GM18858 (cell line): ENCODE results near the gene NR2E3.

ENCODE experiments used
- ATAC-seq: cut with Tn5 transposase; IDR thresholded peaks from one replicate; pipeline ENCODE4 v1.9.1; 2021; ENCODE audit not compliant: unreplicated experiment

The NR2E3 gene

DNA sequence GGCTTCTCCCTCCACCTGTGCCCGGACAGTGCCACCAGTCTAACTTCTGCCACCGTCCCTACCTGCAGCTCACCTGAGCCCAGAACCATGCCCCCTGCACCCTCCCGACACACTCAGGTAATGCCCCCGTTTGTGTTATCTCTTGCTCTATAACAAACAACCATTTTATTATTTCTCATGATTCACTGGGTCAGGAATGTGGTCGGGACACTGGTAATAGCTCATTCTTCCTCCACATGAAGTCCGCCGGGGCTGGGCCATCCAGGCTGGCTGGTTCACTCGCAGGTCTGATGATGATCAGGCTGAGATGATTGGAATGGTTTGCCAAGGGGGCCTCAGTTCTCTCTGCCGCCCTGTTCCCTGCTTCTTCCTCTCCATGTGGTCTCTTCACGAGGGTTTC lies 20.3 kb upstream of the NR2E3 start:
- no peak for ATAC-seq

DNA sequence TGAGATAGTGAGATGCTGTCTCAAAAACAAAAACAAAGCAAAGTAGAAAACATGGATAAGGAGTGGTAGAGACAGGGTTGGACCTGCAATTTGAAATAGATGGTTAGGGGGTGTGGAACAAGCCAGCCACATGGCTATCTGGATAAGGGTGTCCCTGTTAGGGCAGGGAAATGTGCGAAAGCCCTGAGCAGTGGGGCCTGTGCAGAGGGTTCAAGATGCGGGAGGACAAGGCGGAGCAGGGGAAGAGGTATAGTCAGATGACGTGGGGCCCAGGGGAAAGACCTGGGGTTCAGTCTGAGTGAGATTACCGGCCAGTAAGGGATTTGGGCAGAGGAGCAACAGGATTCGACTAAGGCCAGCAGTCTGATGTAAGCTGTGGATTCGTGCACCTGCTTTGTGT lies 18.4 kb upstream of the NR2E3 start:
- ATAC-seq: no peak

DNA sequence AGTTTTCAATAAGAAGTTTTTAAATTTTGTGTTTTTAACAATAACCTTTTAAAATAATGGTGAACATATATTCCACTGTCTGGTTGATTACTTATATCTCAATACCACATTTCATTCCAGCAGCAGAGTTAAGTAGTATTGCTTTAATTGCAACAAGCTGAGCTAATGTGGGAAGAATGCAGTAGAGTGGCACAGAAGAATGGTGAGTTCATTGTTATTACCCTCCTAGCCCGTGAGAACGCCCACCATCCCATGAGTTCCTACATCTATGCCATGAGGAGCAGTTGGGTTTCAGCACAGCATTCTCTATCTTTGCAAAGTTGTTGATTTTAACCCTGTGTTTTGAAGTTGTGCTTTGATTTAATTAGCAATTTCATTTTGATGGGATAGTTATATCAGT lies 17.8 kb upstream of the NR2E3 start:
- ATAC-seq: no peak

DNA sequence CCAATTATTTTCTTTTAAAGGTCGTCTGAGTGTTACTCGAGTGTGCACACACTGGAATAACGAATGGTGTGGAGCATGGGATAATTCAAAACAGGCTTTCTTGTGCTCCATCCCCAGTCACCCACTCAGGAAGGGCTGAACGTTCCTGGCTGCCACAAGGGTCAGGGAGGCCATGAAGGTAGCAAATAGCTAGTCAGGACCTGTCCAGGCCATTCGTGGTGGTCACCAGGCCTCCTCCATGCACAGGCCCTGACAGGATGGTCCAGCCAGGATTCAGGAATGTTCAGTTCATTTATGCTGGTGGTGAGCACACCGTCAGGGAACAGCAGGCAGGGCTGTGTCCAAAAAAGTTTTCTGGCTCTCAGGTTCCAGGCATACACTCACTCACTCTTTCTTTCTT lies 11.7 kb upstream of the NR2E3 start:
- no peak for ATAC-seq

DNA sequence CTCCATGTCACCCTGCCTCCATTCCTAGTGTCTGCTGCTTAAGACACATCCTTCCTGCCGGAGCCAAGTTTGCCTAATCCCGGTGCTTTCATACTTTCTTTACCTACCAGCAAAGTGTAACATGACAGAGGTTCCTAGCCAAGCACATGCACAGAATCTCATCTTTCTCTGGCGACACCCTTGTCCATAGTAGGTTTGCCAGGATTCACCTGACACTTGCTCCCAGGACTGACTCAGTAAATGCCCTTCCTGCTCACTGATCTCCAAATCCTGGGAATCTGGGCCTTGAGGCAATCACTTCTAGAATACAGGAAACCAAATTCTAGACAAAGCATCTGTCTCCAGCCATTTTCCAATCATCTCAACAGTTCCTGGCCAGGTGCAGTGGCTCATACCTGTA lies 10.2 kb upstream of the NR2E3 start:
- no peak for ATAC-seq

DNA sequence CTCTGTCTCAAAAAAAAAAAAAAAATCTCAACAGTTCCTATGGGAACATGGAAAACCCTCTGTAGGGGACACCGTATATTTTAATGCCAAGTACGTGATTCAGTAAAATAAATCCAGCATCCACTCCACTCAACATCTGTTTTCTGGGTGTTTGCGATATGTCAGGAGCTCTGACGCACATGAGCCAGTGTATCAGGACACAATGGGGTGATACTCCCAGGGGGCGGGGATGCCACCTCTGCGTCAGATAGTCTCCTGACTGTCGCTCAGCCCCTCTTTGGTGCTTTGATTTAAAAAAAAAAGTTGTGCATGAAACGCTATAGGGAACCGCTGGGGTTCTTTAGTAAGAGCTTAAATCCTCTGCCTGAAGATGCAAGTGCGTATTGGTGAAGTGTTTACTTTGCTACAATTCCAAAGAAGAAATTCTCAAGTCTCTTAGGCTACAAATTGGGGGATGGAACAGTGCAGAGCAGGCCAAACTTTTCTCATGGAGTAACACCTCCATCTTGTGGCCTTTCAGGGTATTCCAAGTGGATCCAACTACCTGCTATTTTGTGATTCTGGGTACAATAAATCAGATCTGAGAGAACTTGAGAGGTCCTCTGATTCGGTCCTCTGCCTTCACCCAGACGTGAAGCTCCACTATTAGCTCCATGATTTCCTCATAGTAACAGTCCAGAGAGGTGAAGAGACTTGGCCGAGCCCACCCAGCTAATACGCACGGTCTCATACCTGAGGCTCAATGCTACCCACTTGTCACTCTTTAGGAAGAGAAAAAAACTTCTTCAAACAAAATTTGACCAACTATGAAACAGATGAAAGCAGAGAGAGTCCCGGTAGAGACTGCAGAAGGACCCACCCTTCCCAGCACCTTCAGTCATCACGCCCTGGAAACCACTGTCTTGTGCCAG lies 9.3 kb upstream of the NR2E3 start:
- no peak for ATAC-seq

DNA sequence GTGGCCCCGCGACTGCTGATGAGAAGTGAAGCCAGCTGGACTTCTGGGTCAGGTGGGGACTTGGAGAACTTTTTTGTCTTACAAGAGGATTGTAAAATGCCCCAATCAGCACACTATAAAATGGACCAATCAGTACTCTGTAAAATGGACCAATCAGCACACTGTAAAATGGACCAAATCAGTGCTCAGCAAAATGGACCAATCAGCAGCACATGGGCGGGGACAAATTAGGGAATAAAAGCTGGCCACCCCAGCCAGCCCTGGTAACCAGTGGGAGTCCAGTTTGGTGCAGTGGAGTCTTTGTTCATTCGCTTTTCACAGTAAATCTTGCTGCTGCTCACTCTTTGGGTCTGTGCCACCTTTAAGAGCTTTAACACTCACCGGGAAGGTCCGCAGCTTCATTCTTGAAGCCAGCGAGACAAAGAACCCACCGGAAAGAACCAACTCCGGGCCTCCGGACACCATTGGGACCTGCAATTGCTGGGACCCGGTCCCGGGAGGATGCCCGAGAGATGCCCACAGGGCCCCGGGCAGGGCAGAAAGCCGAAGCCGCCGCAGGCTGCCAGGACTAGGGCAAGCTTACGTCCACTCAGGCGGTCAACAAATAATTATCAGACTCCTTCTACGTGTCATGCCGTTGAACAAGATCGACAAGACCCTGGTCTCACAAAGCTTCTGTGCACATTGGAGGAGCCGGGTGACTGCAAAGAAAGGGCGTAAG lies 8.3 kb upstream of the NR2E3 start:
- ATAC-seq: no peak

DNA sequence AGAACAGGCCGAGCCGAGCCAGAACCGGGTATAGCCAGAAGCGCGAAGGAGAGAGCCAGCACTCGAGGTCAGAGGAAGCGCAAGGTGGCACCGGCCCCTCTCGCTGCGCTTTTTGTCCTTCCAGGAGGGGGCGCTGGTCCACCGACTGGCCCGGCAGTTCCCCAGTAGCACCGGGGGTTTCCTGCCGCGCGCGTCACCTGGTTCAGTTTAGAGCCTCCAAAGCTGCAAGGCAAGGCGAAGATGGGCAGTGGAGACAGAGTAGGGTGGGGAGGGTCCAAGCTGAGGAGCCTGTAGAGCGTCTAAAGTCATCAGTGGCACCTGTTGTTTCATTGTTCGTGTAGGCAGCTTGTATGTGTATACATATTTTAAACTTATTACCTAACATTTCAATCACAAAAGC lies 7.6 kb upstream of the NR2E3 start:
- ATAC-seq: no peak

DNA sequence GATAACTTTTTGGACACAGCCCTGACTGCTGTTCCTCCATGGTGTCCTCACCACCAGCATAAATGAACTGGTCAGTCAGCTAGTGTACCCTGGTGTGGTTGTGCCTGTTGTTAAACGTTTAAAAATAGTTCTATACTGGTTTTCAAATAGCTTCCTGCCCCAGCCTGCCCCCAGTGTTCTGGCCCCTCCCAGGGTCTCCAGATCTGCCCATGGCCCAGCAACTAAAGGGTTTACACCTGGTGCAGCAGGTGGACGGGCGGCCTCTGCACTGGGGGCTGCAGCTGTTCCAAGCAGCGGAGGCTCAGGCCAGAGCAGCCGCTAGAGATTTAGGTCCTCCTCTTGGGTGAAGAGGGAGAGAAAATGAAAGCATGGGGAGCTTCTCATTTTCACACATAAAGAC lies 6.1 kb upstream of the NR2E3 start:
- no peak for ATAC-seq

DNA sequence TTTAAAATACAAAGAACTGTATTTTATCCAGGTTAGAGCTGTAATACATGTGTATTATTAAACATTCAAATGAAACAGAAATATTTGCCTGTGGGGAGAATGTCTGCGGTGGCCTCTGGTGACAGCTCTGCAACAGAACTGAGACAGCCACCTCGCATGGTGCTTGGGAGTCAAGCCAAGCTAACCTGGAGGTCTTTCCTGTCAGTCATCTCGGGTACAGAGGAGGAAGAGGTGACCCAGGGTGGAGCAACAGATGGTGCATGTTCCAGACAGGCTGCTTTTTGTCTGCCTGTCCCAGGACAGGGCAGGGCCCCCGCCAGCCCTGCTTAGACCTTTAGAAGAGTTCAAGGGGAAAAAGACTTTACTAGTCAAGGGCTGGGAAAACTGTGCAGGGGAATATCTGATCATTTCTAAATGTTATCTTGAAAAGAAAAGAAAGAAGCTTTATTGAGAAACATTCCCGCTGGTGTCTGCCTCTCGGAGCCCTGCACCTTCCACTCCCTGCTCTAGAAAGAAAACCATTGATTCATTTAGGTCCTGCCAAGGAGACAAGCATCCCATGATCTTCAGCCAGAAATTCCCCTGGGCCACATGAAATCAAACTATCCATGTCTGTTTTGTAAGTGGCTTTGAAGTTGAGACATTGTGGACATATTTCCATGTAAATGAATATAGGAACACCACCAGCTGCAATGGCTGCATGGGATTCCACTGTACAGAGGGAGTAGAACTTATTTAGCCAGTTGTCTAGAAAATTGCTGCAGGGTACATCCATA lies 5.5 kb upstream of the NR2E3 start:
- no peak for ATAC-seq

DNA sequence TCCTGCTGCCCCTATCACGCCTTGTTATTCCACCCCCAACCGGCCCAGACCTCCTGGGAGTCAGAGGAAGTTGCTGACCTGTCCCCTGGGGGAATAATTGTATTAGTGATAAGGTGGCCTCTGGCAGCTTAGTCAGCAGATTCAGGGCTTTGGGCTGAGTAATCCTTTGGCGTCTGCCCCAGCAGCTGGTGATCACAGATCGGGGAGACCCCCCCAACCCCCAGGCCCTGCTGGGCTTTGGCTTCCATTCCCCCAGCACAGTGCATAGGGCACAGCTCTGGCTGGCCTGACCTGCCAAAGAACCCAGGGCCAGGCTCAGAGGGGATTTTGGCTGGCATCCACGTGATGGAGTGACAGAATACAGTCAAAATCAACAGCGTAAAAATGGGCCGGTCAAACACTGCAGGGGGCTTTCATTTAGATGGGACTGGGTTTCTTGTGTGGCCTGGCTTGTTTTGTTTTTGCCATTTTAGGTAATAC lies 3.9 kb upstream of the NR2E3 start:
- ATAC-seq: no peak

DNA sequence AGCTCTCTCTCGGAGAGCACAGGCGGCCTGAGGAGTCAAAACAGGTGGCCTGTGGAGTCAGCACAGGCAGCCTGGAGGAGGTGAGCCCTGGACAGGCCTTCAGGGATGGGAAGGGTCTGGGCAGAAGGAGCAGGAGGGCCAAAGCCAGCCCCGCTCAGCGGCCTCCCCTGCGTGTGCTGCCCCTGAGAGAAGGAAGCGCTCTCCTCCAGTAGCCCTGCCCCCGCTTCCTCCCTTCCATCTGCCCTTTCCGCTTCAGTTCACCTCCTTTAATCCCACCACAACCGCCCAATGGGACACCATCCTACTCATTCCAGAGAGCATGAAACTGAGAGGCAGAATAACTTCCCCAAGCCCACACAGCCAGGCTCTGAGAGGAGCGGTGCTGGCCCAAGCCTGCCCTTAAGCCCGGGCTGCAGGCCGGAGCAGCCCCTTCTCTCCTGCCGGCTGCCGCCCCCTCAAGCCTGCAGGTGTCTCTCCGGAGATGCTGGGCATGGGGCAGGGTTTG lies 3.2 kb upstream of the NR2E3 start:
- ATAC-seq: no peak

DNA sequence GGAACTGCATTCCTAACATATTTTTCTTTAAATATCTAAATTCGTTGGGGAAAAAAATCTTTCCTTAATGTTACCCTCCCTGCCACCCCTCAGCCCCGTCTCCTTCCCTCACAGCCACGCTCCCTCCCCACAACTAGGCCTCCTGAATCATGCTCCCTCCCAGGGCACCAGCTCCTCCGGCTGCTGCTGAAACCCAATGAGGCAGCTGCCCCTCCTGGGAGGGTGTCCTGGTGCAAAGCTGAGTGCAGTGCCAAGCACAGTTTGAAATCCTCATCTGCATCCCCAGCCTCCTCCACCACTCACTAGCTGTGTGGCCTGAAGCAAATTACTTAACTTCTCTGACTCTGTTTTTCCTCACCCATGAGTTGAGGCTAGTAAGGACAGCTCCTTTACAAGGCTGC lies 2.7 kb upstream of the NR2E3 start:
- no peak for ATAC-seq

DNA sequence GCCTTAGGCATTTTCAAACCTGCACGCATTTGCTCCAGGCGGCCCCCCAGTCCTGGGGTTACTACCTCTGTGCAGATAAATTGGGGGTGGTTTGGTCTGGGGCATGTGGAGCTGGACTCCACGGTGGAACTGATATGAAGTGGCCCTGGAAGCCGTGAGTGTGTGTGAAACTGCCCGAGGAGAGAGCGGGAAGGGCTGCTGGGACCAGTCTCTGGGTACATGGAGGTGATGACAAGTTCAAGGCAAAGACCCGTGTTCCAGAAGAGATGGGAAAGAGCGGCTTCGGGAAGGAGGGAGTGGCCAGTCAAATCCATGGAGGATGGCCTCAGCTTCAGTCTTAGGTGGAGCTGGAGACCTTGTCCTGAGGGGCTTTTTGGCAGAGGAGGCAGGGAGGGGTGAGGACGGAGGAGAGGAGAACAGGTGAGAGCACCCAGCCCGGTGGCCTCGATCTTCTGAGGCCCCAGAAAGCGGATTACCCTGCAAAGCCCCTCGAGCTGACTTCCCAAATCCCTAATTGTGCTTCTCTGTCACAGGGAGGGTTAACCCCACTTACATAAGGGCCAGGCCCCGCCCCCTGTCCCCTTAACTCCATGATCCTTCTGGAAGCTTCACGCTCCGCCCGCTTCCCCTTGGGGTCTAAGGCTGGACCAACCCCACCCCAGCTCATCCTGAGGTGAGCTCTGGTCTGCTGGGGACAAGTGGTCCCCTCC lies 1.9 kb upstream of the NR2E3 start:
- ATAC-seq: no peak

DNA sequence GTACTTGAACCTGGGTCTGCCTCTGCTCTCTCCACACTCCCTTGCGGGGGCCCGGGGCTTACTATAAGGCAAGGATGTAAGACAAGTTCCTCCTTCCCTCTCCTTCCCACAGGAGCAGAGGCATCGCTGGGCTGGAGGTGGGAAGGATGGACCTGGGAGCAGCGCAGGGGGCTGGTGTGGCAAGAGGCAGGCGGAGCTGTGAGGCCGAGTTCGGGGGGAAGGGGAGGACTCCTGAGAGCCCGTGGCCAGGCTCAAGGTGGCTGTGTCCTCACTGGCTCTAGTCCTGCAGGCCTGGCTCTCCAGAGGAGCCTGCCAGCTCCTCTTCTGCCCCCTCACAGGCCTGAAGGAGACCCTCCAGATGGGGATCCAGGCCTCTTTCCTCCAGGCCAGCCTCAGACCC lies 1.0 kb upstream of the NR2E3 start:
- ATAC-seq: no peak

DNA sequence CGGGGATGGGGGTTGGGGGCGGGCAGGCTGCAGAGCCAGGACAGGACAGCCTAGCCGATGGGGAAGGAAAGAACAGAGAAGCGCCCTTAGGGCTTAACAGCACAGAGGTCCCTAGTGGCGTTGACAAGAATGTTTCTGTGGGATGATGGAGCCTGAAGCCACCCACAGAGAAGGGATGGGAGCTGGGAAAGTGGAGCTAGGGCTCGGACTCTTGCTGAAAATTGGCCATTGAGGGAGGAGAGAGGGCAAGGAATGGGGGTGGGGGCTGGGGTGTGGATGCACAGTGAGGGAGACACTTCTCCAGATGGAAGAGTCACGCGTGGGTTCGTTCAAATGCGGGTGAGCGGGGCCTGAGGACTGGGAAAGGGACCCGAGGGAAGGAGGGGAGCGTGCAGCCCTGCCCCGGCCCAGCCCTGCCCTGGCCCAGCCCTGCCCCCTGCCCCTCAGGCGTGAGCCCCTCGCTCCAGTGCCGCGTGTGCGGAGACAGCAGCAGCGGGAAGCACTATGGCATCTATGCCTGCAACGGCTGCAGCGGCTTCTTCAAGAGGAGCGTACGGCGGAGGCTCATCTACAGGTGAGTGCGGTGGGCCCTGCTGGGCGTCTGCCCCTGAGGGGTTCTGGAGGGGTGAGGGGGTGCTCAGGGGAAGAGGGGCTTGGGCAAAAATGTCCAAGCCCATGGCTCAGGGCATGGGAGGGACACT lies 832 bp downstream of the NR2E3 start:
- no peak for ATAC-seq

DNA sequence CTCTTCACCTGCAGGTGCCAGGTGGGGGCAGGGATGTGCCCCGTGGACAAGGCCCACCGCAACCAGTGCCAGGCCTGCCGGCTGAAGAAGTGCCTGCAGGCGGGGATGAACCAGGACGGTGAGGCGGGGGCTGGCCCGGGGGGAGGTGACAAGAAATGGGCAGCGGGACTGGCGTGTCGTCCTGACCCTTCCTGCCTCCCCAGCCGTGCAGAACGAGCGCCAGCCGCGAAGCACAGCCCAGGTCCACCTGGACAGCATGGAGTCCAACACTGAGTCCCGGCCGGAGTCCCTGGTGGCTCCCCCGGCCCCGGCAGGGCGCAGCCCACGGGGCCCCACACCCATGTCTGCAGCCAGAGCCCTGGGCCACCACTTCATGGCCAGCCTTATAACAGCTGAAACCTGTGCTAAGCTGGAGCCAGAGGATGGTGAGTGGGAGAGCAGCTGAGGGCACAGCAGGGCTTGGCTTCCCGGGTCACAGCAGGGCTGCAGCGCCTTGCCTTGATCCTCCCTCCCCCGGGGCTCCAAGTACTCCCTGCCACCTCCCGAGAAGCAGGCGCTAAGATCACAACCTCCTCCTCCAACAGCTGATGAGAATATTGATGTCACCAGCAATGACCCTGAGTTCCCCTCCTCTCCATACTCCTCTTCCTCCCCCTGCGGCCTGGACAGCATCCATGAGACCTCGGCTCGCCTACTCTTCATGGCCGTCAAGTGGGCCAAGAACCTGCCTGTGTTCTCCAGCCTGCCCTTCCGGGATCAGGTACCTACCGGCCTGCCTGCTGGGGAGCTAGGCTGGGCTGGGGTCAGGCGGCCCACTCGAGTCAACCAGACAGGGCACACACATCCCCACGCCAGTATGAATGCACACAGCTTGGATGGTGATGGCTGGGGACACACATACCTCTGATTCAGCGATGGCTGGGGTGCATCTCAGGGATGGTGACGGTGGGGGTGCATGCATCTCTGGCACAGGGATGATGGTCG lies 1.7 kb downstream of the NR2E3 start:
- ATAC-seq: no peak

DNA sequence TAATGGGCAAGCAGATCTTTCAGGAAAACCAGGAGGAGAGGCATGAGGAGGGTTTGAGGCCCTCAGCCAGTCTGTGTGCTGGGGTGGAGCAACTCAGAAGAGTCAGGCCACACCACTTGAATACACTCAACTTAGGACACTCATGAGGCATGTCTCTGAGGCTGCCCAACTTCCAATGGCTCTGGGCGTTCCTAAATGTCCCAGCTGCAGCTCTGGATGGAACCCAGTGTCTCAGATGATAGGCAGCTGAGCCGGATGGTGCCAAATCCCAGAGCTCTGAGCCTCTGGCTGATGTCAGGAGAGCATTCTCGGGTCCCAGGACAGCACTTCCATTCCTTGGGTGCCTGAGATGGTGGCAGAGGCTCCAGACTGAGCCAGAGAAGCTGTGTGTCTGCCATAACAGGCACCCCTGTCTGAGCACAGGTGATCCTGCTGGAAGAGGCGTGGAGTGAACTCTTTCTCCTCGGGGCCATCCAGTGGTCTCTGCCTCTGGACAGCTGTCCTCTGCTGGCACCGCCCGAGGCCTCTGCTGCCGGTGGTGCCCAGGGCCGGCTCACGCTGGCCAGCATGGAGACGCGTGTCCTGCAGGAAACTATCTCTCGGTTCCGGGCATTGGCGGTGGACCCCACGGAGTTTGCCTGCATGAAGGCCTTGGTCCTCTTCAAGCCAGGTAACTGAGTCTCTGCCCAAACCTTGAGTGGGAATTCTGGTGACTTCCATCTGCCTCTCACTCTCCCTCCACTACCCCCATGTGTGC lies 2.8 kb downstream of the NR2E3 start:
- no peak for ATAC-seq
